GM18867 (cell line): ENCODE results near the gene TRAFD1.

Experiments
- ATAC-seq: cut with Tn5 transposase; IDR thresholded peaks from one replicate; pipeline ENCODE4 v1.9.1; 2021; ENCODE audit warnings: mild to moderate bottlenecking, moderate library complexity; ENCODE audit not compliant: unreplicated experiment

The TRAFD1 gene

DNA sequence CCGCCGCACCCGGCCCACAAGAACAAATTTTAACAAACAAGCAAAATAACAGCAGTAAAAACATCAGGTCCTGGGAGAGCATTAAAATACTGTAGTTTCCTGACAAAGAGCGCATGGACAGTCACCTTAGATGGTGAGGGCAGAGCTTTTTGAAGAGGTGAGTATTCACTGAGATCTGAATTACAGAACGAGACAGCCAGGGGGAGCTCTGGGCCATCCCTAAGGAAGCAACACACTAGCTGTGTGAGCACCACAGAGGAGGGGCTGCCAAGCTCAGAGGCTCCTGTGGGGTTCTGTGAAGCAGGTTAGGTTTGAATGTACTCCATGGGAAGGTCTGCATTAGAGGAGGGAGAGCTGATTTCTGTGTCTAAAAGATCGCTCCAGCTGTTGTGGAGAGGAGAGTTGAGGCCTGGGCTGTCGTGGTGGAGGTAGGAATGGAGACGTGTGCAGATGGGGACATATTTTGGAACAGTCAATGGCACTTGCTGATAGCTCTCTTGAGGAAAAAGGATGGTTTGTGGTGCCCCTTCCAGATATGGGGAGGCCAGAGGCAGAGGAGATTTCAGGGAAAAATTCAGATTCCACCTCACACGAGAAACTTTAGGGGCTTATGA is 72.9 kb downstream of the TRAFD1 start:
- no peak for ATAC-seq

- ATAC-seq: no peak
These were observed 73.8 kb downstream of the TRAFD1 start for GRCh38 chr12:112199136-112199535.
